H1 (cell line): ENCODE measurements around the gene PRG2.

ENCODE experiments used
- BRCA1 ChIP-seq: IDR thresholded peaks from 2 replicates; pipeline ENCODE4 v1.6.1; 2012; ENCODE audit warnings: low read depth, low read length, improper control_type of control experiment
- EZH2 ChIP-seq: fragments of 200-600 bp; sonication (generic); IDR thresholded peaks from 2 replicates; pipeline ENCODE4 v1.7.1; 2012; ENCODE audit warnings: low read depth, mild to moderate bottlenecking, moderate library complexity, low read length, inconsistent platforms; ENCODE audit not compliant: severe bottlenecking
- JUND ChIP-seq: IDR thresholded peaks from 2 replicates; pipeline ENCODE4 v1.6.1; 2011; ENCODE audit warnings: mild to moderate bottlenecking, improper control_type of control experiment, low read length
- POLR2A ChIP-seq, 2 experiments: IDR thresholded peaks; 1 replicate in 1 of 2; 2 replicates in 1 of 2; pipeline ENCODE4 v1.6.1; 2011; ENCODE audit warnings: low read depth in 2 of 2, low read length in 2 of 2, mild to moderate bottlenecking in 2 of 2; ENCODE audit errors: control extremely low read depth in 1 of 2
- POLR2AphosphoS5 ChIP-seq: IDR thresholded peaks from 2 replicates; pipeline ENCODE4 v1.6.1; 2011; ENCODE audit warnings: low read depth, low read length
- RBBP5 ChIP-seq: IDR thresholded peaks from 2 replicates; pipeline ENCODE4 v1.7.1; 2012; ENCODE audit warnings: low read depth, mild to moderate bottlenecking, inconsistent platforms, low read length, moderate library complexity, borderline replicate concordance
- SIX5 ChIP-seq: IDR thresholded peaks from 2 replicates; pipeline ENCODE4 v1.6.1; 2011; ENCODE audit warnings: mild to moderate bottlenecking, low read depth, low read length
- SP1 ChIP-seq: IDR thresholded peaks from 2 replicates; pipeline ENCODE4 v1.6.1; 2011; ENCODE audit warnings: low read depth, low read length
- TCF12 ChIP-seq: IDR thresholded peaks from 2 replicates; pipeline ENCODE4 v1.6.1; 2011; ENCODE audit warnings: low read depth, mild to moderate bottlenecking, low read length
- YY1 ChIP-seq: IDR thresholded peaks from 2 replicates; pipeline ENCODE4 v1.6.1; 2011; ENCODE audit warnings: low read depth, mild to moderate bottlenecking, low read length
- TF ChIP-seq, protein P1 (sequence below), 3 experiments: IDR thresholded peaks; 1 replicate in 2 of 3; 2 replicates in 1 of 3; pipeline versions ENCODE4 v1.5.1 to v1.6.1; 2011; ENCODE audit warnings: low read length in 3 of 3, mild to moderate bottlenecking in 3 of 3, inconsistent platforms in 2 of 3, low read depth in 1 of 3, moderate library complexity in 1 of 3; ENCODE audit not compliant: insufficient read depth in 1 of 3; ENCODE audit errors: control extremely low read depth in 1 of 3
- TF ChIP-seq, protein P2 (sequence below): IDR thresholded peaks from 2 replicates; pipeline ENCODE4 v1.6.1; 2011; ENCODE audit warnings: low read length, improper control_type of control experiment
- TF ChIP-seq, protein P3 (sequence below): IDR thresholded peaks from 2 replicates; pipeline ENCODE4 v1.6.1; 2012; ENCODE audit warnings: inconsistent platforms

DNA sequence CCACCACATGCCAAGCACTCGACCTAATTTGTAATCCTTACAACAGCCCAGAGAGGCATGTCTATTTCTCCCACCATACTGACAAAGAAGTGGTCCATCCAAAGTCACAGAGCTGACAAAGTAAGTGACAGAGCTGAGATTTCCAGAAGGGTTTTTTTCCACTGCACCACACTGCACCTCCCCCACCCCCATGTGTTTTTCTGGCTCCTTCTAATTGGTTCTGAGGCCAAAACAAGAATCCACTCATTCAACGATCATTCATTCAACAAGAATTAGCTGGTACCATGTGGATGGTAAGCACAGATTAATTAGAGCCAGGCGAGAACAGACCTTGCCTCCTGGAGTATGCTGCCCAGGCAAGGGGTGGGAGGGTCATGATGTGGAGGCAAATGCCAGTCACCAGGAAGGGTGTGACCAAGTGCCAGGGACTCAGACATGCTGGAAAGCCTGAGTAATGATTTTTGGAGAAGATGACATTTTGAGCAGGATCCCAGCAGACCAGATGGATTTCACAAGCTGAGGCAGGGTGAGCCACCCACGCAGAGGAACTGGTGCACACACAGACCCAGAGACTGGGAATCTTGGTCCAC is 14.9 kb upstream of the PRG2 start:
- TF ChIP-seq JUND (no peak), POLR2A (IDR thresholded peaks at IDR 0.05; ENCODE audit: control extremely low read depth in 1 of 2, low read depth in 2 of 2, low read length in 2 of 2) (no peak), YY1 (no peak), SP1 (no peak), BRCA1 (no peak), RBBP5 (no peak), SIX5 (no peak), POLR2AphosphoS5 (no peak), TCF12 (no peak), EZH2 (no peak)
- TF ChIP-seq, protein P1, sequence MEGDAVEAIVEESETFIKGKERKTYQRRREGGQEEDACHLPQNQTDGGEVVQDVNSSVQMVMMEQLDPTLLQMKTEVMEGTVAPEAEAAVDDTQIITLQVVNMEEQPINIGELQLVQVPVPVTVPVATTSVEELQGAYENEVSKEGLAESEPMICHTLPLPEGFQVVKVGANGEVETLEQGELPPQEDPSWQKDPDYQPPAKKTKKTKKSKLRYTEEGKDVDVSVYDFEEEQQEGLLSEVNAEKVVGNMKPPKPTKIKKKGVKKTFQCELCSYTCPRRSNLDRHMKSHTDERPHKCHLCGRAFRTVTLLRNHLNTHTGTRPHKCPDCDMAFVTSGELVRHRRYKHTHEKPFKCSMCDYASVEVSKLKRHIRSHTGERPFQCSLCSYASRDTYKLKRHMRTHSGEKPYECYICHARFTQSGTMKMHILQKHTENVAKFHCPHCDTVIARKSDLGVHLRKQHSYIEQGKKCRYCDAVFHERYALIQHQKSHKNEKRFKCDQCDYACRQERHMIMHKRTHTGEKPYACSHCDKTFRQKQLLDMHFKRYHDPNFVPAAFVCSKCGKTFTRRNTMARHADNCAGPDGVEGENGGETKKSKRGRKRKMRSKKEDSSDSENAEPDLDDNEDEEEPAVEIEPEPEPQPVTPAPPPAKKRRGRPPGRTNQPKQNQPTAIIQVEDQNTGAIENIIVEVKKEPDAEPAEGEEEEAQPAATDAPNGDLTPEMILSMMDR (IDR thresholded peaks at IDR 0.05; ENCODE audit: control extremely low read depth in 1 of 3, insufficient read depth in 1 of 3, low read depth in 1 of 3, low read length in 3 of 3) = no peak
- TF ChIP-seq, protein P2, sequence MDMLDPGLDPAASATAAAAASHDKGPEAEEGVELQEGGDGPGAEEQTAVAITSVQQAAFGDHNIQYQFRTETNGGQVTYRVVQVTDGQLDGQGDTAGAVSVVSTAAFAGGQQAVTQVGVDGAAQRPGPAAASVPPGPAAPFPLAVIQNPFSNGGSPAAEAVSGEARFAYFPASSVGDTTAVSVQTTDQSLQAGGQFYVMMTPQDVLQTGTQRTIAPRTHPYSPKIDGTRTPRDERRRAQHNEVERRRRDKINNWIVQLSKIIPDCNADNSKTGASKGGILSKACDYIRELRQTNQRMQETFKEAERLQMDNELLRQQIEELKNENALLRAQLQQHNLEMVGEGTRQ = no peak
- TF ChIP-seq, protein P3, sequence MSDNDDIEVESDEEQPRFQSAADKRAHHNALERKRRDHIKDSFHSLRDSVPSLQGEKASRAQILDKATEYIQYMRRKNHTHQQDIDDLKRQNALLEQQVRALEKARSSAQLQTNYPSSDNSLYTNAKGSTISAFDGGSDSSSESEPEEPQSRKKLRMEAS = no peak
